Lung (tissue), 12 donors: ENCODE data around the gene DOCK6. TPM values are rescaled to one million over a fixed set of nuclear protein-coding genes. Genes with fewer than 3 reads are reported as not detected.
"Not testable (repeated sequence)": the region's sequence is repeated elsewhere in the genome, so short reads cannot be mapped to it uniquely, and the experiment has no call there.

Experiments used
- ATAC-seq: fragments of 200-7000 bp; cut with Tn5 transposase; one replicate; pipeline ENCODE4 v1.9.1; 2020; ENCODE audit warnings: moderate number of reproducible peaks; ENCODE audit not compliant: insufficient read depth, low FRiP score
- DNase-seq, 3 donors: peaks; one replicate each; pipeline ENCODE4 v3.0.0-alpha.2; 2013 to 2017
- H3K27ac ChIP-seq, 2 donors: one replicate each; pipeline ENCODE4 v1.5.1; 2013; ENCODE audit warnings: mild to moderate bottlenecking in 2 of 2, moderate library complexity in 2 of 2, control low read depth in 1 of 2, inconsistent platforms in 1 of 2, low read depth in 1 of 2, low read length in 1 of 2
- H3K27me3 ChIP-seq, 3 donors: one replicate each; pipeline ENCODE4 v1.5.1; 2013; ENCODE audit warnings: low read length in 2 of 3; ENCODE audit not compliant: control insufficient read depth in 3 of 3, insufficient read depth in 3 of 3
- H3K36me3 ChIP-seq, 4 donors: one replicate each; pipeline ENCODE4 v1.5.1; 2013; ENCODE audit warnings: low read length in 4 of 4, mild to moderate bottlenecking in 1 of 4, moderate library complexity in 1 of 4; ENCODE audit not compliant: control insufficient read depth in 4 of 4, insufficient read depth in 4 of 4
- H3K4me1 ChIP-seq, 5 donors: one replicate each; pipeline ENCODE4 v1.5.1; 2013; ENCODE audit warnings: low read length in 5 of 5, mild to moderate bottlenecking in 2 of 5, moderate library complexity in 1 of 5; ENCODE audit not compliant: control insufficient read depth in 5 of 5, insufficient read depth in 5 of 5
- H3K4me3 ChIP-seq: one replicate; pipeline ENCODE4 v1.5.1; 2013; ENCODE audit warnings: mild to moderate bottlenecking, control low read depth, moderate library complexity
- H3K9ac ChIP-seq, 2 donors: one replicate each; pipeline ENCODE4 v1.5.1; 2013; ENCODE audit warnings: low read length in 2 of 2, control low read depth in 1 of 2; ENCODE audit not compliant: insufficient read depth in 1 of 2
- H3K9me3 ChIP-seq, 4 donors: one replicate each; pipeline ENCODE4 v1.5.1; 2013; ENCODE audit warnings: low read length in 3 of 4, mild to moderate bottlenecking in 1 of 4, moderate library complexity in 1 of 4; ENCODE audit not compliant: control insufficient read depth in 4 of 4, insufficient read depth in 3 of 4
- CTCF ChIP-seq: IDR thresholded peaks from 2 replicates; pipeline ENCODE4 v1.5.1; 2012; ENCODE audit warnings: mild to moderate bottlenecking; ENCODE audit errors: control extremely low read depth, extremely low read depth
- WGBS, 2 donors: extraction: QIAGEN DNeasy Blood & Tissue Kit; methylation state at CpG; one replicate each; pipeline ENCODE4 v1.1.7; 2013; 5-methylcytosine and 5-hydroxymethylcytosine counted together
- polyA plus RNA-seq, 2 donors: library from polyadenylated mRNA; stranded (reverse); fragments of 200-250 nt; gene quantifications; one replicate each; pipeline ENCODE4 v1.2.1, GENCODE V29; 2013
- total RNA-seq, 2 donors: library from RNA; depleted of rRNA in 1 of 2; stranded (reverse); fragments of >200 nt in 1 of 2; gene quantifications; one replicate each; pipeline ENCODE4 v1.2.1, GENCODE V29; 2014 to 2021
- donor health status: control.
- donor health status: control.
- donor health status: Bipolar disorder and iron deficiency.
- donor health status: healthy.
- donor health status: DM: yes; HTN: yes; CAD: no.

The DOCK6 gene
- total and polyA plus RNA-seq, 4 donors: 38.6 to 129 (median 73.7) TPM

- WGBS, 2 donors: 79 to 88% methylated on average over 13 of the region's 13 CpGs
- Histone ChIP-seq H3K9ac (peak overlapping the region in 1 of 2 donors; percentile 55), H3K9me3 (no peaks in the 10 kb centered on the region), H3K36me3 (peaks cover 9 to 52% (median 39%) of the 10 kb centered on the region in 4 donors), H3K4me3 (no peak overlapping the region), H3K4me1 (peaks cover 4 to 28% (median 8%) of the 10 kb centered on the region in 5 donors), H3K27me3 (no peaks in the 10 kb centered on the region), H3K27ac (peak overlapping the region; percentile 26 to 72)
- TF ChIP-seq CTCF: no peak
- ATAC-seq (no peak), DNase-seq (no peak)
Observed at GRCh38 chr19:11165486-11166030, 96.8 kb downstream of the DOCK6 start.

GRCh38 chr19:11164879-11165406 lies 97.4 kb downstream of the DOCK6 start:
- Histone ChIP-seq H3K4me3 (no peak overlapping the region), H3K27me3 (no peaks in the 10 kb centered on the region), H3K36me3 (peaks cover 9 to 46% (median 35%) of the 10 kb centered on the region in 4 donors), H3K9ac (peak overlapping the region in 1 of 2 donors; percentile 70), H3K27ac (peak overlapping the region; percentile 26 to 72), H3K4me1 (peaks cover 4 to 32% (median 12%) of the 10 kb centered on the region in 5 donors), H3K9me3 (no peaks in the 10 kb centered on the region)
- TF ChIP-seq CTCF: no peak
- 63 to 83% methylated on average over 17 of the region's 17 CpGs for WGBS, 2 donors
- ATAC-seq: peak; percentile 38
- peak; percentile 89 to 98 (median 97) for DNase-seq

GRCh38 chr19:11164296-11164695 lies 98.0 kb downstream of the DOCK6 start:
- no peak for TF ChIP-seq CTCF
- Histone ChIP-seq H3K36me3 (peaks cover 9 to 42% (median 31%) of the 10 kb centered on the region in 4 donors), H3K4me1 (peaks cover 4 to 34% (median 17%) of the 10 kb centered on the region in 5 donors), H3K27ac (peak overlapping the region; percentile 26 to 45), H3K4me3 (no peak overlapping the region), H3K9ac (peak overlapping the region in 1 of 2 donors; percentile 70), H3K27me3 (no peaks in the 10 kb centered on the region), H3K9me3 (no peaks in the 10 kb centered on the region)
- ATAC-seq: no peak
- DNase-seq: no peak
- 80 to 89% methylated on average over 11 of the region's 11 CpGs for WGBS, 2 donors

GRCh38 chr19:11160440-11160768 lies 101.9 kb downstream of the DOCK6 start:
- H3K9me3 ChIP-seq, H3K4me3 ChIP-seq, DNase-seq, H3K9ac ChIP-seq, H3K27ac ChIP-seq, ATAC-seq, H3K27me3 ChIP-seq: not testable (repeated sequence)
- Histone ChIP-seq H3K4me1 (peaks cover under 1 to 34% (median 17%) of the 10 kb centered on the region in 5 donors), H3K36me3 (peaks cover 0 to 14% (median 7%) of the 10 kb centered on the region in 4 donors)
- WGBS, 2 donors: 100% methylated on average over 2 of the region's 2 CpGs
